Globus pallidus (tissue), 1 donor: Measurements from ENCODE around the gene SEMA3G.

Source experiments
- DNase-seq: peaks from one replicate; pipeline ENCODE4 v3.0.0-alpha.2; 2015; ENCODE audit warnings: low spot score

Gene SEMA3G

GRCh38 chr3:52453496-52454249 lies 8.8 kb upstream of the SEMA3G start, which contains the start of gene TNNC1:
TSS of gene TNNC1 (minus strand) at chr3:52454041. CDS start at chr3:52454015, 26 bp downstream.
- no peak for DNase-seq

GRCh38 chr3:52452570-52453221 lies 7.8 kb upstream of the SEMA3G start:
- DNase-seq = no peak

- DNase-seq = no peak
Measured at GRCh38 chr3:52452126-52452525, 7.2 kb upstream of the SEMA3G start.

GRCh38 chr3:52451237-52452083 lies 6.6 kb upstream of the SEMA3G start:
- no peak for DNase-seq

GRCh38 chr3:52450489-52451236 lies 5.8 kb upstream of the SEMA3G start:
- DNase-seq = no peak

GRCh38 chr3:52447512-52448355 lies 2.8 kb upstream of the SEMA3G start:
- DNase-seq = no peak

GRCh38 chr3:52446631-52447511 lies 2.0 kb upstream of the SEMA3G start:
- no peak for DNase-seq

- DNase-seq = no peak
Measured at GRCh38 chr3:52446042-52446441, 1.1 kb upstream of the SEMA3G start.

GRCh38 chr3:52443791-52444687 lies 864 bp downstream of the SEMA3G start:
- no peak for DNase-seq

- no peak for DNase-seq
Measured at GRCh38 chr3:52443268-52443610, 1.7 kb downstream of the SEMA3G start.

GRCh38 chr3:52442409-52443267 lies 2.3 kb downstream of the SEMA3G start:
- no peak for DNase-seq

- DNase-seq = no peak
Measured at GRCh38 chr3:52441772-52442332, 3.1 kb downstream of the SEMA3G start.

- DNase-seq = no peak
Measured at GRCh38 chr3:52441091-52441771, 3.7 kb downstream of the SEMA3G start.

GRCh38 chr3:52440671-52441070 lies 4.2 kb downstream of the SEMA3G start:
- DNase-seq = no peak

GRCh38 chr3:52440249-52440551 lies 4.7 kb downstream of the SEMA3G start:
- DNase-seq = no peak

GRCh38 chr3:52439426-52440248 lies 5.3 kb downstream of the SEMA3G start:
- no peak for DNase-seq
